Endothelial cell of umbilical vein (primary cell): ENCODE results near the gene ATOX1. TPM values are rescaled to one million over a fixed set of nuclear protein-coding genes. Genes with fewer than 3 reads are reported as not detected.

Experiments used
- BruUV-seq: library from RNA; stranded (reverse); fragments of 400-500 nt; replicated peaks from 2 replicates; lab custom pipeline; 2021; lab: Mats Ljungman, UMichigan
- CTCF ChIA-PET: fragments of 300-600, 350-600 bp; sonication (Branson Sonifier 250); formaldehyde crosslinking; loops from one replicate; lab custom pipeline; 2021; ENCODE audit warnings: antibody characterized with exemption, inconsistent platforms; lab: Charles Lee
- POLR2A ChIA-PET: fragments of 300-600, 350-600 bp; sonication (Branson Sonifier 250); formaldehyde crosslinking; loops from one replicate; lab custom pipeline; 2021; ENCODE audit warnings: antibody characterized with exemption, inconsistent platforms; lab: Charles Lee
- DNase-seq: peaks from one replicate; pipeline ENCODE4 v3.0.0-alpha.2; 2011; ENCODE audit warnings: low read depth, low spot score
- FAIRE-seq: peaks from 2 replicates; lab custom pipeline; 2011; peaks lifted over from hg19 to GRCh38; lab: Jason Lieb, UNC
- H2AFZ ChIP-seq: 2 replicates; pipeline ENCODE4 v1.6.0; 2012; ENCODE audit warnings: low read depth, low read length, control low read depth, inconsistent platforms
- H3K27ac ChIP-seq: 2 replicates; pipeline ENCODE4 v1.5.1; 2011; ENCODE audit warnings: low read depth, mild to moderate bottlenecking, control low read depth, low read length, moderate library complexity; ENCODE audit not compliant: insufficient read depth
- H3K27me3 ChIP-seq, 2 experiments: 2 replicates each; pipeline versions ENCODE4 v1.6.0 to v1.6.1; 2011; ENCODE audit warnings: low read length in 2 of 2, mixed read lengths in 1 of 2; ENCODE audit not compliant: control insufficient read depth in 2 of 2, insufficient read depth in 2 of 2
- H3K36me3 ChIP-seq, 2 experiments: 2 replicates in 1 of 2; 3 replicates in 1 of 2; pipeline ENCODE4 v1.5.1; 2011; ENCODE audit warnings: low read length in 2 of 2, mild to moderate bottlenecking in 1 of 2, moderate library complexity in 1 of 2; ENCODE audit not compliant: control insufficient read depth in 2 of 2, insufficient read depth in 2 of 2; ENCODE audit errors: extremely low read depth in 1 of 2
- H3K4me1 ChIP-seq: 3 replicates; pipeline ENCODE4 v1.5.1; 2011; ENCODE audit warnings: mild to moderate bottlenecking, low read length; ENCODE audit not compliant: control insufficient read depth, insufficient read depth; ENCODE audit errors: extremely low read depth
- H3K4me2 ChIP-seq: 2 replicates; pipeline ENCODE4 v1.6.1; 2011; ENCODE audit warnings: low read length, control low read depth, mixed read lengths; ENCODE audit not compliant: insufficient read depth
- H3K4me3 ChIP-seq, 3 experiments: fragments of 200-600 bp in 1 of 3; sonication (generic), shearing (Covaris generic) in 1 of 3; replicated peaks in 1 of 3; 2 replicates each; pipeline ENCODE4 v1.5.1; 2011 to 2016; ENCODE audit warnings: control low read depth in 3 of 3, low read length in 3 of 3, mild to moderate bottlenecking in 2 of 3, inconsistent platforms in 1 of 3, low read depth in 1 of 3, moderate library complexity in 1 of 3; ENCODE audit not compliant: insufficient read depth in 1 of 3
- H3K79me2 ChIP-seq: 2 replicates; pipeline ENCODE4 v1.6.0; 2012; ENCODE audit warnings: low read length, inconsistent platforms; ENCODE audit not compliant: control insufficient read depth, insufficient read depth
- H3K9ac ChIP-seq: replicated peaks from 2 replicates; pipeline ENCODE3; 2011; ENCODE audit warnings: low read length, control low read depth; ENCODE audit not compliant: insufficient read depth; ENCODE audit errors: extremely low read depth
- H3K9me1 ChIP-seq: replicated peaks from 3 replicates; pipeline ENCODE4 v1.6.0; 2011; ENCODE audit warnings: mild to moderate bottlenecking, low read length; ENCODE audit not compliant: control insufficient read depth, insufficient read depth; ENCODE audit errors: extremely low read depth
- H3K9me3 ChIP-seq: replicated peaks from 2 replicates; pipeline ENCODE4 v1.5.1; 2012; ENCODE audit warnings: low read length, inconsistent platforms; ENCODE audit not compliant: control insufficient read depth, insufficient read depth
- H4K20me1 ChIP-seq: replicated peaks from 2 replicates; pipeline ENCODE3; 2011; ENCODE audit warnings: mild to moderate bottlenecking, low read length; ENCODE audit not compliant: control insufficient read depth, insufficient read depth; ENCODE audit errors: extremely low read depth
- CTCF ChIP-seq, 2 donors: IDR thresholded peaks; 1 replicate in 1 of 2; 2 replicates in 1 of 2; pipeline ENCODE4 v1.5.1; 2011; ENCODE audit warnings: low read length in 2 of 2, mild to moderate bottlenecking in 2 of 2, moderate library complexity in 2 of 2, control low read depth in 1 of 2, inconsistent platforms in 1 of 2, low read depth in 1 of 2; ENCODE audit not compliant: insufficient read depth in 1 of 2; ENCODE audit errors: extremely low read depth in 1 of 2
- EZH2 ChIP-seq: IDR thresholded peaks from 2 replicates; pipeline ENCODE4 v1.6.1; 2012; ENCODE audit warnings: borderline replicate concordance, low read depth, mild to moderate bottlenecking, moderate library complexity, low read length, inconsistent platforms; ENCODE audit not compliant: severe bottlenecking
- FOS ChIP-seq: IDR thresholded peaks from 2 replicates; pipeline ENCODE4 v1.6.1; 2011; ENCODE audit warnings: mild to moderate bottlenecking, low read length, moderate library complexity, borderline replicate concordance; ENCODE audit not compliant: insufficient read depth
- GATA2 ChIP-seq: IDR thresholded peaks from 2 replicates; pipeline ENCODE4 v1.7.0; 2011; ENCODE audit warnings: low read depth, mild to moderate bottlenecking, moderate library complexity, mixed read lengths, low read length; ENCODE audit not compliant: insufficient read length, insufficient read depth
- JUN ChIP-seq: IDR thresholded peaks from 2 replicates; pipeline ENCODE4 v1.6.1; 2011; ENCODE audit warnings: borderline replicate concordance, low read depth; ENCODE audit not compliant: insufficient read length, insufficient read depth
- MYC ChIP-seq: IDR thresholded peaks from one replicate; pipeline ENCODE4 v1.6.1; 2011; ENCODE audit warnings: mild to moderate bottlenecking, low read depth, low read length
- POLR2A ChIP-seq: IDR thresholded peaks from 2 replicates; pipeline ENCODE4 v1.6.1; 2012; ENCODE audit warnings: low read depth, mild to moderate bottlenecking, control low read depth, low read length
- POLR2AphosphoS5 ChIP-seq: IDR thresholded peaks from 2 replicates; pipeline ENCODE4 v1.6.1; 2012; ENCODE audit warnings: low read depth, mild to moderate bottlenecking, control low read depth, low read length, moderate library complexity; ENCODE audit not compliant: insufficient read depth
- dilution Hi-C: fragments of 300-500 bp; cut with MboI; formaldehyde crosslinking; loops from one replicate; pipeline ENCODE4 v1.15.0; 2019; ENCODE audit warnings: low sequenced_read_pairs; ENCODE audit not compliant: extremely low pct_ligation_motif_present
- intact Hi-C: fragments of 100-400 bp; cut with micrococcal nuclease; formaldehyde crosslinking; loops from one replicate; pipeline ENCODE4 v1.10.0; 2022
- polyA plus RNA-seq, 4 experiments: library from polyadenylated mRNA; depleted of rRNA in 3 of 4; stranded (reverse) in 3 of 4; unstranded in 1 of 4; fragments of >200 nt; gene quantifications; 2 replicates each; pipeline versions ENCODE4 v1.2.1 to v1.2.3, GENCODE V29; 2011 to 2012; ENCODE audit warnings: missing spikeins in 1 of 4
- total RNA-seq: library from RNA; stranded (reverse); gene quantifications from 2 replicates; pipeline ENCODE4 v1.2.3, GENCODE V29; 2021
- TF ChIP-seq, protein P1 (sequence below): IDR thresholded peaks from 2 replicates; pipeline ENCODE4 v1.6.1; 2011; ENCODE audit not compliant: insufficient read depth, insufficient read length

ATOX1 gene
- total and polyA plus RNA-seq, 2 donors (not counting 3 experiments of a cell fraction or from before 2014, with no cell fraction given) = 113 to 292 TPM

- intact Hi-C loops = no loop called here
Observed at GRCh38 chr5:151805414-151806223, 47.2 kb upstream of the ATOX1 start.

GRCh38 chr5:151800532-151800931 is 42.1 kb upstream of the ATOX1 start:
- no peak overlapping the region for H3K9ac ChIP-seq
- no peak overlapping the region for H3K4me3 ChIP-seq
- no peak for DNase-seq
- H3K9me1 ChIP-seq = no peaks in the 10 kb centered on the region
- ChIA-PET POLR2A (no interaction called here), CTCF (interaction anchor here (1.2 to 2.6 kb wide), 3 partner anchors 10 to 29 kb away, joined by 3 to 8 read pairs (median 4); no protein-coding TSS in a partner anchor)
- H3K4me1 ChIP-seq = peaks cover 5% of the 10 kb centered on the region
- dilution Hi-C loops = no loop called here
- TF ChIP-seq POLR2AphosphoS5 = no peak
- TF ChIP-seq EZH2 = no peak
- no peak for TF ChIP-seq GATA2
- TF ChIP-seq, protein P1, sequence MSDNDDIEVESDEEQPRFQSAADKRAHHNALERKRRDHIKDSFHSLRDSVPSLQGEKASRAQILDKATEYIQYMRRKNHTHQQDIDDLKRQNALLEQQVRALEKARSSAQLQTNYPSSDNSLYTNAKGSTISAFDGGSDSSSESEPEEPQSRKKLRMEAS = no peak
- no peak for TF ChIP-seq MYC
- TF ChIP-seq JUN = no peak
- TF ChIP-seq POLR2A = no peak
- no peak for TF ChIP-seq CTCF (IDR thresholded peaks at IDR 0.05; ENCODE audit: extremely low read depth in 1 of 2, insufficient read depth in 1 of 2, low read depth in 1 of 2, low read length in 2 of 2)
- no peak for TF ChIP-seq FOS
- FAIRE-seq = no peak
- H4K20me1 ChIP-seq = peaks cover 2% of the 10 kb centered on the region
- no peak overlapping the region for H2AFZ ChIP-seq
- BruUV-seq = no TSS peak
- peaks cover 27 to 33% of the 10 kb centered on the region in 2 experiments for H3K36me3 ChIP-seq
- H3K27ac ChIP-seq = no peak overlapping the region
- no peaks in the 10 kb centered on the region for H3K27me3 ChIP-seq
- no peaks in the 10 kb centered on the region for H3K9me3 ChIP-seq
- H3K4me2 ChIP-seq = no peak overlapping the region
- peaks cover 74% of the 10 kb centered on the region for H3K79me2 ChIP-seq
- intact Hi-C loops = no loop called here

More at GRCh38 chr5:151805414-151806223, 47.2 kb upstream of the ATOX1 start:
- Histone ChIP-seq H3K27ac (no peak overlapping the region), H3K4me2 (no peak overlapping the region), H3K36me3 (peaks cover 16 to 30% of the 10 kb centered on the region in 2 experiments), H3K27me3 (no peaks in the 10 kb centered on the region), H3K79me2 (peaks cover 63% of the 10 kb centered on the region), H3K4me3 (no peak overlapping the region), H3K9me3 (no peaks in the 10 kb centered on the region), H4K20me1 (peaks cover 9% of the 10 kb centered on the region), H3K4me1 (no peaks in the 10 kb centered on the region), H3K9me1 (no peaks in the 10 kb centered on the region), H2AFZ (no peak overlapping the region), H3K9ac (no peak overlapping the region)
- CTCF ChIA-PET = interaction anchor here (0.9 kb wide), 1 partner anchor 13 kb away, joined by 3 read pairs; no protein-coding TSS in a partner anchor
- no peak for FAIRE-seq
- no peak for DNase-seq
- TF ChIP-seq, protein P1 = no peak
- TF ChIP-seq EZH2 (no peak), GATA2 (no peak)
- POLR2A ChIA-PET = interaction anchor here (1.0 kb wide), 1 partner anchor 10 kb away, joined by 3 read pairs; no protein-coding TSS in a partner anchor
- dilution Hi-C loops = no loop called here
- BruUV-seq = no TSS peak
